ENCODE measurements around the gene CYP2D6.

The CYP2D6 gene

GRCh38 chr22:42090596-42091454 is 39.8 kb downstream of the CYP2D6 start, which contains the start of gene NDUFA6:
Gene NDUFA6 (minus strand): TSS chr22:42090772. CDS start chr22:42090744, 28 bp downstream.
- in situ Hi-C loops (cut with MboI; ENCODE audit: low sequenced_read_pairs) = no loop called here

GRCh38 chr22:42086051-42086450 is 44.6 kb downstream of the CYP2D6 start:
- in situ Hi-C loops (cut with MboI; ENCODE audit: low sequenced_read_pairs) = no loop called here

GRCh38 chr22:42084874-42085273 is 45.7 kb downstream of the CYP2D6 start:
- in situ Hi-C loops (cut with MboI; ENCODE audit: low sequenced_read_pairs) = no loop called here

GRCh38 chr22:42083119-42083518 is 47.5 kb downstream of the CYP2D6 start:
- in situ Hi-C loops (cut with MboI; ENCODE audit: low sequenced_read_pairs) = no loop called here

- in situ Hi-C loops (cut with MboI; ENCODE audit: low sequenced_read_pairs) = no loop called here
These were observed 50.3 kb downstream of the CYP2D6 start for GRCh38 chr22:42080287-42080686.

GRCh38 chr22:42079319-42080251 is 51.0 kb downstream of the CYP2D6 start, which contains the start of gene SMDT1:
Gene SMDT1 (plus strand): TSS chr22:42079700. CDS start chr22:42079769, 69 bp downstream.
- in situ Hi-C loops (cut with MboI; ENCODE audit: low sequenced_read_pairs) = no loop called here

- in situ Hi-C loops (cut with MboI; ENCODE audit: low sequenced_read_pairs) = no loop called here
These were observed 51.9 kb downstream of the CYP2D6 start for GRCh38 chr22:42078469-42079318.

- in situ Hi-C loops (cut with MboI; ENCODE audit: low sequenced_read_pairs) = no loop called here
These were observed 53.0 kb downstream of the CYP2D6 start for GRCh38 chr22:42077486-42078125.

GRCh38 chr22:42076764-42077485 is 53.7 kb downstream of the CYP2D6 start:
- in situ Hi-C loops (cut with MboI; ENCODE audit: low sequenced_read_pairs) = no loop called here

All from HL-60/S4 (cell line).